Prostate gland (tissue), 2 donors: ENCODE data around the gene TSR3.

Experiments used
- CTCF ChIP-seq, 4 experiments: fragments of 200-600 bp in 2 of 4; fragments of 450-650 bp in 2 of 4; sonication (generic) in 2 of 4; IDR thresholded peaks; 1 replicate in 3 of 4; 2 replicates in 1 of 4; pipeline ENCODE4 v1.5.1; 2016 to 2019; ENCODE audit warnings: antibody characterized with exemption in 4 of 4, mild to moderate bottlenecking in 2 of 4, moderate library complexity in 2 of 4
- POLR2A ChIP-seq: fragments of 450-650 bp; IDR thresholded peaks from one replicate; pipeline ENCODE4 v1.6.1; 2016; ENCODE audit warnings: antibody characterized with exemption, mild to moderate bottlenecking
- POLR2AphosphoS5 ChIP-seq: sonication (generic); formaldehyde crosslinking; IDR thresholded peaks from one replicate; pipeline ENCODE4 v1.6.1; 2017; ENCODE audit warnings: antibody characterized with exemption

GRCh38 chr16:1362807-1363206 is 11.1 kb upstream of the TSR3 start:
- TF ChIP-seq CTCF (IDR thresholded peaks at IDR 0.05) (no peak), POLR2A (no peak), POLR2AphosphoS5 (no peak)
